ENCODE measurements around the gene ACKR3.

The ACKR3 gene

DNA sequence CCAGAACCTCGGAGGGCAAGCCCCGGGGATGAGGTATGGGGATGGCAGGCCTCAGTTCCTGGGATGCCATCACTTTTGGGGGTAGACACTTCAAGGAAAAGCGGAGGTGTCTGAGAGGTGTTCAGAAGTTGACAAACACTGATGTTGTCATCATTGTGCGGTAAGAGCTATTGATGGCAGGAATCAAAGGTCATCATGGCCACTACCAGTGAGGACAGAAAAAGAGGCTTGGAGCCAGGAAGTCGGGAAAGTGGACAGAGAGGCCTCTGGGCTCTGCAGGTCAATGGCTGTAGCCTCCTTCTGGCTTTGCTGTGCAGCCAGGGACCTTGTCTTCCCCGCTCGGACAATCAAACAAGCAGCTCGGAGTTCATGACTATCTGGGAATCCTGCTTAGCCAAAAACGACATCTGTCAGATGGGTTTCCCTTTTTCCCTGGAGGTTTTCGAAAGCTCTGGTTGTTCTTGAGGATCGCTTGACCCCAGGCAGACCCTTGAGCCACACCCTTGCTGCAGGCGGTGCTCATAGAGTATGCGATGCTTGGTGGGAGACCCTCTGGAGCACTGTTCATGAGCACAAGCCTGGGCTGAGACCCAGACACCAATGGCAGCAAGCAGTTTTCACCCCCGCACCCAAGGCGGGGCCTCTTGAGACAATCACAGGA, 19.4 kb downstream of the ACKR3 start:
- FAIRE-seq, result no peak

DNA sequence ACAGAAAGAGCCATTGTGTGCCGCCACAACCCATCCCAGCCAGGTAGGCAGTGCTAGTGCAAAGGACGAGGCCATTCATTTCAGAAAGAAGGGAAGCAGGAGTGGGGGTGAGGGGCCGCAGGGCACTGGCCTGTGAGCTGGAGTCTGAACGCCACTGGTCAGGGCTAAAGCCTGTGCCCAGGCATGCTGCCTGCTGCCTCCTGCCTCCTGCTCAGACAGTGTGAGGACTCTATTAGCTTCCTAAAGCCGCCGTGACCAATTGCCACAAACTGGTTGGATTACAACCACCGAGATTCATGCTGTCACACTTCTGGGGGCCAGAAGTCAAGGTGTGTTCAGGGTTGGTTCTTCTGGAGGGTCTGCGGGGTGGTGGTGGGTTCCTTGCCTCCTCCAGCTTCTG, 21.2 kb downstream of the ACKR3 start:
- no peak for FAIRE-seq

- no peak for FAIRE-seq
These were observed 23.2 kb downstream of the ACKR3 start for GRCh38 chr2:236592821-236593220.

DNA sequence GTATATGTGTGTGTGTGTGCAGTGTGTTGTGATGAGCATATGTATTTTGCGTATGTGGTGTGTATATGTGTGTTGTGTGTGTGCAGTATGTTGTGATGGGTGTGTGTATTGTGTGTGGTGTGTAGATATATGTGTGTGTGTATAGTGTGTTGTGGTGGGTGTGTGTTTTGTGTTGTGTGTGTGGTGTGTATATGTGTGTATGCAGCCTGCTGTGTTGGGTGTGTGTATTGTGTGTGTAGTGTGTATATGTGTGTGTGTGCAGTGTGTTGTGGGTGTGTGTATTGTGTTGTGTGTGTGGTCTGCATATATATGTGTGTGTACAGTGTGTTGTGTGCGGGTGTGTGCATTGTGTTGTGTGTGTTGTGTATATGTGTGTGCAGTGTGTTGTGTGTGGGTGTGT, 23.9 kb downstream of the ACKR3 start:
- FAIRE-seq, result no peak

- FAIRE-seq, result no peak
These were observed 24.3 kb downstream of the ACKR3 start for GRCh38 chr2:236593956-236594355.

DNA sequence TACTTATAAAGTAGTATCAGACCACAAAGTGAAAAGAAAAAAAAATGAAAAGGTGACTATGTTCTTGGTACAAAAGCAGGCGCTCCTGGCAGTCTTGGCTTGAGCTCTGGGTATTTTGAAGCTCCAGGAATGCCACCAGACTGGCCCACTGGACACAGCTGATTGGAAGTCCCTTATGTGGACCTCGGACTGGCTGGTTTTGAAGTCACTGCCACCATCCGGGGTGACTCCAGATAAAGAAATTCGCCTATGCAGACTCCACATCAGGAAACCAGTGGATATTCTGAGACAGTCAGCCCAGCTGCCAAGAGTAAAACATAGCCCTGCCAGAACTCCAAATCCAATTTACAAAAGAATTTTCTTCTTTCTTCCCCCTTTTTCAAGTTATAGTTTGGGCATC, 28.0 kb downstream of the ACKR3 start:
- FAIRE-seq, result no peak

GRCh38 chr2:236599059-236599458, 29.4 kb downstream of the ACKR3 start:
- no peak for FAIRE-seq

DNA sequence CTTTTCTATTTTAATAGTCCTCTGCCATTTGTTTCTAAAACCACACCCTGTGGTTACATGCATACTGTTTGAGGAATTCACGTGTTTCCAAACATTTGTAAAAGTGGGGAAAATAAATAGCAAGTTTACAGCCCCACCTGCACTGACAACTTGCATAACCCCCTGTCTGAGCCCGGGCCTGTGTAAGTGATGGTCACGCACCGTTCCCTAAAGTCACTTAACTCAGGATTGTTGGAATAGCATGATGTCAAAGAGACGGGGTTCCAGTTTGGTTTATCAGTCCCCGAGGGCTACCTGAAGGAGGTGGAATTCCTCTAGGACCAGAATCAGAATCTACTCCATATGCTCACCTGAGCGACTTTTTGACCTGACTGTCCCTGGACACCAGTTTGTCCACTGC, 30.5 kb downstream of the ACKR3 start:
- no peak for FAIRE-seq

DNA sequence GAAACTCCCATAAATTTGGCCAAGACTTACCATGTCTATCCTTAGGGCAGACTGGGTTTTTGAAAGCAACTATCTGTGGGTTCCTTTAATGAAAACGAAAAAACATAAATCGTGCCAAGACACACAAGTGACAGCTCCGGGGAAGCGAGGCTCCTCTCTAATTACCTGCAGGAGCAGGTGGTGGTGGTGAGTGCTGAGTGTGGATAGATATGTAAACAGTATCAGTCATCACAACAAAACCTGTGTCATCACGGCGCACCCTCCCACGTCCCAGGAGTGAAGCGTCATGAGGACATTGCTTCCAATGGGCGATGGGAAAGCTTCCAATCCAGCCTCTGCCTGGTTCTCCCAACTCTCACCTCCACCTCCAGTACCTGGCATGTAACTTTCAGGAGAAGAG, 31.3 kb downstream of the ACKR3 start:
- no peak for FAIRE-seq

DNA sequence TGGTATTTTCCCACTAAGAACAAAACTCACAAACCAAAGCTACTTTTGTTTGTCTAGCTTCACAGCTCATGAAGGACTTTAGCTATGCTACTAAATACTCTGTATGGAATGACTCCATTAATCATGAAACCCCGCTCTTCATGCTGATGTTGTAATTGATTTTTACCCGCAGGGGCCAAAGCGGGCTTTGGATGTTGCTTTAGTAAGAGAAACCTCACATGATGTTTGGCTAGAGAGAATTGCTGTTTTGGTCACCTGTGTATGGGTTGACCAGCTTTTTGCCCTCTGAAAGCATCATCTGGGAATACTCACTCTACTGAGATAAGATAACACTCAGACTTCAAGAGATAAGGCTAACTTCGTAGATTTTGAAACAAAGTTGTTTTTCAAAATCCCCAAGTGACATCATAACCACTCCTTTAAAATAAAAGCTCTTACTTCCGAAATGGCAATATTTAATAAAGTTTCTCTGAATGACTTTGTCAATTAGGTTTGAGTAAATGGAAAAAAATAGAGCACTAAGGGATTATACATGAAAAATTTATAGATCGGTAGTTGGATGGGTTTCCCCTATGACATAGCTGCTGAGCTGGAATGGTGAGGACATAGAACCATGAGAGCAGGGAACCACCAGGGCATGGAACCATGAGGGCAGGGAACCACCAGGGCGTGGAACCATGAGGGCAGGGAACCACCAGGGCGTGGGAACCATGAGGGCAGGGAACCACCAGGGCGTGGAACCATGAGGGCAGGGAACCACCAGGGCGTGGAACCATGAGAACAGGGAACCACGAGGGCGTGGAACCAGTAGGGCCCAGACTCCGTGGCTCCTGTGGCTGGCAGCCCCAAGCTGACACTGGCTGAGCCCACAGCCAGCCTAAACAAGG, 31.9 kb downstream of the ACKR3 start:
- FAIRE-seq, result no peak

DNA sequence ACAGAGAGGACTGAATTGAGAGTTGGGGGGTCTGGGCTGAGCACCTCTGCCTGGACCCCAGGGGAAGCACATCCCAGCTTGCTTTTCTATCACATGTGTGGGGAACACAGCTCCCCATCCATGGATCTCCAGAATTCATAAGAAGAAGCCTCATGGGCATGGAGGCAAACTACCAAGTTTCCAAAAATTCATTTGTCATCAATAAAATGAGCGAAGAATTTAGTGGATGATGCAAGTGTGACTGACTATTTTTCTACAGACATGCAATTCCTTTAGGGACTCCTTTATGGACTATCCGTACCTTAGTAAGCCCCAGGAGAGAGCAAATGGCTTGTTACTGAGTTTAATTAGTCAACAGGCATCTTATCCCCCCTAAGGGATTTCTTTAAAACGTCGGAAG, 33.1 kb downstream of the ACKR3 start:
- no peak for FAIRE-seq

DNA sequence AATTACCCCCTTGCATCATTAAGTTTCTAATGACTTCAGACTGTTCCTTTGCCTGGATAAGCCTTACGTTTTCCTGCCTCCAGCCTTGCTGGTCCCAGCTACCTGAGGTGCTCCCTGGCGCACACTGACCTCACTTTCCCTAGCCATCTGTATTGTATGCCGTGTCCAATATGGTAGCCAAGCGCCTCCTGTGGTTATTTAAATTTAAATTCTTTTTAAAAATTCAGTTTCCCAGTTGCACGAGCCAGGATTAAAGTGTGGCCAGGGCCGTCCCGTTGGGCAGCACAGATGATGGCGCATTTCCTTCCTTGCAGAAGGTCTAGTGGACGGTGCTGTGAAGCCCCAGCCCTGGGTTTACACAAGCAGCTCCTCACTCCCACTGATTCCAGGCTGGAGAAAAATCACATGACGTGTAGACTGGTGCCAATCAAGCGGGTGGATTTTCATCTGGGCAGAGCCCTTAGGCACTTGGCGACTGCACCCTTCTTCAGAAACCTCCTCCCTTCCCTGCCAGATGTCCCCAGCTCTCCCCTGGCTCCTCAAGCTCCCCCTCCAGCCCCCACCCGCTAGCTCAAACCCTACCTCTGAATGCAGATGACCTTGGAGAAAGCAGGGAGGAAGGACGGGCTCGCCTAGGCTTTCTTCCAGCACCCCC, 33.9 kb downstream of the ACKR3 start:
- FAIRE-seq, result no peak

GRCh38 chr2:236604575-236605344, 35.1 kb downstream of the ACKR3 start:
- no peak for FAIRE-seq

DNA sequence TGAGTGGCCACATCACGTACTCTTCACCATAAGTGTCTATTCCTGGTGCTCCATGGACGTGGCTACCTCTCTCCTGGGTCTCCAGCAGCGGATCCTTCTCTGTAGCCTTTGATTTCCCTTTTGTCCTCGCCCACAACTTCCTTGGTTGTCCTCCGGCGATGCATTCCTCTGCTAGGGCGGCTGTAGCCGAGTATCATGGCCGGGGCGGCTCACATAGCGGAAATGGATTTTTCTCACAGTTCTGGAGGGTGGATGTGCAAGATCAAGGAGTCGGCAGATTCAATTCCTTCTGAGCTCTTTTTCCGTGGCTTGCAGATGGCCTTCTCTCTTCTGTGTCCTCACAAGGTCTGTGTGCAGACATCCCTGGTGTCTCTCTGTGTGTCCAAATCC, 35.7 kb downstream of the ACKR3 start:
- no peak for FAIRE-seq

DNA sequence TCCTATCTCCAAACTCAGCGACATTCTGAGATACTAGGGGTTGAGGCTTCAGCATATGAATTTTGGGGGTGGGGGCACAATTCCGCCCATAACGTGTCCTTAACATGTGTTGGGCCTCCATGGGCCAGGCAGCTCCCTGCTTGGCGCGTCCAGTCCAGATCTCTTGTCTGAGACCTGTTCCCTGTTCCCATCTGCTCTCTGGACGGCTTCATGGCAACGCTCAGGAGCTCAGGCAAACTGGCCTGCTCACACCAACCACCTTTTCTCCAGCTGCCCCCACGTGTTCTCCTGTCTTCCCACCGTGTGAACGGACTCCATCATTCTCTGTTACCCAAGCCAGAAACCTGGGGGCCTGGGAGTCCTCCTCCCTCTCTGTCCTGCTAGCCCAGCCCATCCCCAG, 36.4 kb downstream of the ACKR3 start:
- no peak for FAIRE-seq

GRCh38 chr2:236607471-236608187, 38.0 kb downstream of the ACKR3 start:
- no peak for FAIRE-seq

GRCh38 chr2:236608188-236608525, 38.5 kb downstream of the ACKR3 start:
- no peak for FAIRE-seq

DNA sequence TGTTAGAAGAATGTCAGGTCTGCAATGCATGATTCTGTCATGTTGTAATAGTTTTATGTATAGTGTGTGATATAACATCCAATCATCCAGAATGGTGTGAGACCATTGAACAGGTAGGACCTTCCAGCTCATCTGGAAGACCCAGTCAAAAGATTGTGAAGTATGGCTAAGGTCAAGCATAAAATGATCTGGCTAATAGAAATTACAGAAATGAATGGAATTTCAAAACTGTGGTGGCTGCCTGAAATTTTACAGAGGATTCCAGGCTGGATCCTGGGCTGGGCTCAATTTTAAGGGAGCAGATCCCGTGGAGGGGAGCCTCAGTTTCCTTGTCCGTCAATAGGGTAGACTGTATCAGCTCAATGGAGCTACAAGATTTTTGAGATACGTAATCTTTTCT, 39.1 kb downstream of the ACKR3 start:
- FAIRE-seq, result no peak

GRCh38 chr2:236610991-236611821, 41.6 kb downstream of the ACKR3 start:
- FAIRE-seq, result no peak

GRCh38 chr2:236612737-236613136, 43.1 kb downstream of the ACKR3 start:
- no peak for FAIRE-seq

- no peak for FAIRE-seq
These were observed 44.0 kb downstream of the ACKR3 start for GRCh38 chr2:236613612-236614011.

DNA sequence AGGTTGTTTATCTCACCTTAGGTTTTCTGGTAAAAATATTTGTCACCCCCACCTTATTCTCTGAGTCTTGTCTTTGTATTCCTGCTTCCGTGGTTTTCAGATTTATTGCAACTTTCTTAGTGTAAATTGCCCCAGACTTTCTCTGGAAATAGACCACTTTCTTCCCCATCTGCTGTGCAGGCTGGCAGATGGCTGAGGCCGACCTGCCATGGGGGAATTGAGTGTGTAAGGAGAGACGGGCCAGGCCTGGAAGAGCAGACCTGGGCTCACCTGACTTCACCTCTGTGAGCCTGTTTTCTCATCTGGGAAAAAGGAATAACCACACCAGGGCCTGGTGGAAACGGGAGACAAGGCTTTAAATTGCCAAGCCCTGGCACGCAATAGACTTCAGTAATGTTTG, 44.9 kb downstream of the ACKR3 start:
- FAIRE-seq, result no peak

Data from A204.1 (cell line).